HG02759 (cell line): ENCODE results near the gene TIGIT.
"Not testable (repeated sequence)": the region's sequence is repeated elsewhere in the genome, so short reads cannot be mapped to it uniquely, and the experiment has no call there.

Experiments
- ATAC-seq: cut with Tn5 transposase; IDR thresholded peaks from one replicate; pipeline ENCODE4 v1.9.1; 2021; ENCODE audit warnings: mild to moderate bottlenecking, moderate library complexity; ENCODE audit not compliant: unreplicated experiment

The TIGIT gene

GRCh38 chr3:114293838-114294535, at the start of gene TIGIT:
Gene TIGIT (plus strand): TSS chr3:114294028. CDS start chr3:114294062, 34 bp downstream.
- ATAC-seq = no peak

GRCh38 chr3:114252954-114253353, 40.9 kb upstream of the TIGIT start:
- ATAC-seq = no peak

GRCh38 chr3:114253505-114253904, 40.3 kb upstream of the TIGIT start:
- no peak for ATAC-seq

- ATAC-seq = no peak
These were observed 34.3 kb upstream of the TIGIT start for GRCh38 chr3:114259566-114259965.

- no peak for ATAC-seq
These were observed 33.7 kb upstream of the TIGIT start for GRCh38 chr3:114260152-114260551.

- no peak for ATAC-seq
These were observed 23.8 kb upstream of the TIGIT start for GRCh38 chr3:114270019-114270418.

GRCh38 chr3:114272271-114272670, 21.6 kb upstream of the TIGIT start:
- ATAC-seq = no peak

GRCh38 chr3:114274929-114275328, 18.9 kb upstream of the TIGIT start:
- peak; percentile 40 for ATAC-seq

GRCh38 chr3:114276856-114277255, 17.0 kb upstream of the TIGIT start:
- ATAC-seq = not testable (repeated sequence)

GRCh38 chr3:114284644-114285043, 9.2 kb upstream of the TIGIT start:
- ATAC-seq = no peak

- no peak for ATAC-seq
These were observed 8.1 kb upstream of the TIGIT start for GRCh38 chr3:114285648-114286230.

- no peak for ATAC-seq
These were observed 7.6 kb upstream of the TIGIT start for GRCh38 chr3:114286266-114286665.

GRCh38 chr3:114290911-114291901, 2.6 kb upstream of the TIGIT start:
- ATAC-seq = peak; percentile 91

GRCh38 chr3:114294940-114295480, 1.2 kb downstream of the TIGIT start:
- ATAC-seq = no peak

- ATAC-seq = no peak
These were observed 2.1 kb downstream of the TIGIT start for GRCh38 chr3:114295946-114296345.

- ATAC-seq = peak; percentile 59
These were observed 5.6 kb downstream of the TIGIT start for GRCh38 chr3:114299421-114299820.

- ATAC-seq = no peak
These were observed 6.3 kb downstream of the TIGIT start for GRCh38 chr3:114299941-114300624.

- ATAC-seq = peak; percentile 54
These were observed 13.5 kb downstream of the TIGIT start for GRCh38 chr3:114307222-114307830.

GRCh38 chr3:114307832-114308231, 14.0 kb downstream of the TIGIT start:
- ATAC-seq = no peak

- peak; percentile 26 for ATAC-seq
These were observed 14.5 kb downstream of the TIGIT start for GRCh38 chr3:114308377-114308776.
